HG03571 (cell line): ENCODE data around the gene GABBR2.

Source experiments
- ATAC-seq: cut with Tn5 transposase; IDR thresholded peaks from one replicate; pipeline ENCODE4 v1.9.1; 2021; ENCODE audit not compliant: unreplicated experiment

The GABBR2 gene

GRCh38 chr9:98242426-98242825 lies 466.3 kb downstream of the GABBR2 start:
- no peak for ATAC-seq

DNA sequence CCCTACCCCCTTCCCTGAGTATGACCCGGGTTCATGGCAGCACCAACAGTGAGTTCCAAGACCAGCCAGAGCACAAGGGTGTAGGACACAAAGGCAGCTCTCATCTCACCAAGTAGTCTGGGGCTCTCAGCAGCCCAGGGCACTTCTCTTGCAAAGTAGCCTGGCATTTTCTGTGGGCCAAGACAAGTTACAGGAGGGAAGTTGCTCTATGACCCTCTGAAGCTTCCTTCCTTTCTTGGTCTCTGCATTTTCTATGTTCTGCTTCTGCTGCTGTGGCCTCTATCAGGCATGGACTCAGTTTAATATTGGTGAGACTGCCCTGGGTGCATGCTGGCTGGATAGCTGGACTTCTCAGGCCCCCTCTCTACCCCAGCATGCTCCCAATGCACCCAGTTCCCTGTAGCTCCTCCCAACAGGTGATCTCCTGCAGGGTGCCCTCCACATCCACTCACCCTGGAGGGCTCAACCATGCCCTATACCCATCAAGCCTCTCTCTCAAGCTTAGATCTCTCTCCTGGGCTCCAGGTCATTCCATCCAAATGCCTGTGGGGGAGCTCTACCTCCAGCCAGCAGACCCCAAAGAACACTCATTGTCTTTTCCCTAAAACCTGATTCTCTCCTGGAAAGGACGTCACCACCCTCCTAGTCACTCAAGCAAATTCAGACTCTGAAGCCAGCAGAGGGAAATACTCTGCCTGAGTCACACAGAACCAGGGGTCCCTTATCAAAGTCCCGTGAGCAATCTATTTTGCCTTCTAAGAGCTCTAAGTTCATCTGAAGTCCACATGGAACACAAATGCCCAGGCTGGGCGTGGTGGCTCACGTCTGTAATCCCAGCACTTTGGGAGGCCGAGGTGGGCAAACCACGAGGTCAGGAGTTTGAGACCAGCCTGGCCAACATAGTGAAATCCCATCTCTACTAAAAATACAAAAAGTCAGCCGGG lies 467.1 kb downstream of the GABBR2 start:
- no peak for ATAC-seq

DNA sequence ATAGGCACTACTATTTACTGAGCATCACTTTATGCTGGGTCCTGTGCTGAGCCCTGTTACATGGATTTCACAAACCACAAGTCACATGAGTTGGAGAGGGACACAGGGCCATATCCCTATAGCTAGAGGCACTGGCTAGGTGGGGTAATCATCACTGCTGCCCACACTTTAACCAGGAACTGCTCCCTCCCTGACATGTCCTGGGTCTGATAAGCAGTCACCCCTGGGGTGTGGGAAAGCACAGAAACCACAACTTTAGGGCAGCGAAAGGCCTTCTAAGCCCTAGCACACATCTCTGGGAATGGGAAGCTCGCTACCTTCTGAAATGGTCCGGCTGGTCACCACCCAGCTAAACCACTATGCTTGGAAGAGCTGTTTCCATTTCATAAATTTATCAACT lies 468.3 kb downstream of the GABBR2 start:
- no peak for ATAC-seq
